Neuron (in vitro differentiated cells): ENCODE data around the gene SLC2A13.
"Not testable (repeated sequence)": the region's sequence is repeated elsewhere in the genome, so short reads cannot be mapped to it uniquely, and the experiment has no call there.

Source experiments
- H2AFZ ChIP-seq: one replicate; pipeline ENCODE4 v1.6.1; 2013; ENCODE audit warnings: low read depth, mild to moderate bottlenecking, inconsistent platforms, low read length, moderate library complexity
- H3K27me3 ChIP-seq: one replicate; pipeline ENCODE4 v1.6.1; 2013; ENCODE audit warnings: low read length; ENCODE audit not compliant: insufficient read depth
- H3K36me3 ChIP-seq: one replicate; pipeline ENCODE4 v1.6.1; 2013; ENCODE audit warnings: low read length; ENCODE audit not compliant: insufficient read depth
- H3K4me1 ChIP-seq: one replicate; pipeline ENCODE4 v1.6.1; 2013; ENCODE audit warnings: low read length; ENCODE audit not compliant: insufficient read depth
- H3K4me3 ChIP-seq: 2 replicates; pipeline ENCODE4 v1.5.1; 2013; ENCODE audit warnings: mild to moderate bottlenecking, low read length, moderate library complexity
- H3K9me3 ChIP-seq: one replicate; pipeline ENCODE4 v1.6.1; 2013; ENCODE audit warnings: low read length

SLC2A13 gene

GRCh38 chr12:39920222-39920621 is 185.7 kb downstream of the SLC2A13 start:
- Histone ChIP-seq H3K4me3 (no peak overlapping the region), H3K36me3 (no peaks in the 10 kb centered on the region), H3K9me3 (no peaks in the 10 kb centered on the region), H3K27me3 (no peaks in the 10 kb centered on the region), H3K4me1 (peaks cover 4% of the 10 kb centered on the region), H2AFZ (no peak overlapping the region)

- no peak overlapping the region for H3K4me3 ChIP-seq
- peaks cover 6% of the 10 kb centered on the region for H3K4me1 ChIP-seq
- no peaks in the 10 kb centered on the region for H3K27me3 ChIP-seq
- no peaks in the 10 kb centered on the region for H3K36me3 ChIP-seq
- no peaks in the 10 kb centered on the region for H3K9me3 ChIP-seq
- H2AFZ ChIP-seq, result no peak overlapping the region
These were observed 186.1 kb downstream of the SLC2A13 start for GRCh38 chr12:39919790-39920189.

GRCh38 chr12:39915249-39915648 is 190.6 kb downstream of the SLC2A13 start:
- Histone ChIP-seq H3K27me3 (no peaks in the 10 kb centered on the region), H3K4me3 (no peak overlapping the region), H3K36me3 (no peaks in the 10 kb centered on the region)

GRCh38 chr12:39912211-39912980 is 193.5 kb downstream of the SLC2A13 start:
- Histone ChIP-seq H3K4me3 (no peak overlapping the region), H3K9me3 (no peaks in the 10 kb centered on the region), H3K4me1 (peaks cover 14% of the 10 kb centered on the region), H3K27me3 (no peaks in the 10 kb centered on the region), H3K36me3 (no peaks in the 10 kb centered on the region), H2AFZ (no peak overlapping the region)

More at GRCh38 chr12:39915249-39915648, 190.6 kb downstream of the SLC2A13 start:
- no peaks in the 10 kb centered on the region for H3K9me3 ChIP-seq
- H3K4me1 ChIP-seq, result peaks cover 14% of the 10 kb centered on the region
- no peak overlapping the region for H2AFZ ChIP-seq

GRCh38 chr12:39906237-39906636 is 199.6 kb downstream of the SLC2A13 start:
- Histone ChIP-seq H3K4me3 (no peak overlapping the region), H2AFZ (no peak overlapping the region), H3K9me3 (no peaks in the 10 kb centered on the region), H3K36me3 (no peaks in the 10 kb centered on the region), H3K27me3 (no peaks in the 10 kb centered on the region), H3K4me1 (no peaks in the 10 kb centered on the region)

GRCh38 chr12:39905152-39905551 is 200.7 kb downstream of the SLC2A13 start:
- Histone ChIP-seq H3K4me1 (no peaks in the 10 kb centered on the region), H3K4me3 (no peak overlapping the region), H3K36me3 (no peaks in the 10 kb centered on the region), H3K27me3 (no peaks in the 10 kb centered on the region), H3K9me3 (no peaks in the 10 kb centered on the region), H2AFZ (no peak overlapping the region)

- Histone ChIP-seq H3K4me3 (no peak overlapping the region), H2AFZ (no peak overlapping the region), H3K36me3 (no peaks in the 10 kb centered on the region), H3K27me3 (no peaks in the 10 kb centered on the region), H3K9me3 (no peaks in the 10 kb centered on the region), H3K4me1 (no peaks in the 10 kb centered on the region)
These were observed 203.1 kb downstream of the SLC2A13 start for GRCh38 chr12:39902821-39903220.

GRCh38 chr12:39897315-39897714 is 208.6 kb downstream of the SLC2A13 start:
- no peak overlapping the region for H2AFZ ChIP-seq
- H3K4me1 ChIP-seq, result no peaks in the 10 kb centered on the region
- no peaks in the 10 kb centered on the region for H3K9me3 ChIP-seq
- no peaks in the 10 kb centered on the region for H3K36me3 ChIP-seq
- no peak overlapping the region for H3K4me3 ChIP-seq
- H3K27me3 ChIP-seq, result no peaks in the 10 kb centered on the region

- not testable (repeated sequence) for H3K4me1 ChIP-seq, H3K27me3 ChIP-seq, H2AFZ ChIP-seq, H3K4me3 ChIP-seq, H3K9me3 ChIP-seq, H3K36me3 ChIP-seq
These were observed 212.5 kb downstream of the SLC2A13 start for GRCh38 chr12:39893388-39893787.

- H2AFZ ChIP-seq, result no peak overlapping the region
- no peak overlapping the region for H3K4me3 ChIP-seq
- H3K36me3 ChIP-seq, result no peaks in the 10 kb centered on the region
- peaks cover 2% of the 10 kb centered on the region for H3K4me1 ChIP-seq
- H3K27me3 ChIP-seq, result no peaks in the 10 kb centered on the region
- H3K9me3 ChIP-seq, result no peaks in the 10 kb centered on the region
These were observed 213.7 kb downstream of the SLC2A13 start for GRCh38 chr12:39892146-39892545.

GRCh38 chr12:39887856-39888255 is 218.0 kb downstream of the SLC2A13 start:
- no peak overlapping the region for H3K4me3 ChIP-seq
- no peaks in the 10 kb centered on the region for H3K36me3 ChIP-seq
- H3K9me3 ChIP-seq, result no peaks in the 10 kb centered on the region
- H3K27me3 ChIP-seq, result no peaks in the 10 kb centered on the region
- H3K4me1 ChIP-seq, result peaks cover 2% of the 10 kb centered on the region
- H2AFZ ChIP-seq, result no peak overlapping the region

GRCh38 chr12:39886106-39886505 is 219.8 kb downstream of the SLC2A13 start:
- H3K9me3 ChIP-seq, result no peaks in the 10 kb centered on the region
- H2AFZ ChIP-seq, result no peak overlapping the region
- no peak overlapping the region for H3K4me3 ChIP-seq
- no peaks in the 10 kb centered on the region for H3K4me1 ChIP-seq
- no peaks in the 10 kb centered on the region for H3K27me3 ChIP-seq
- H3K36me3 ChIP-seq, result no peaks in the 10 kb centered on the region

- H2AFZ ChIP-seq, result no peak overlapping the region
- H3K4me1 ChIP-seq, result no peaks in the 10 kb centered on the region
- H3K36me3 ChIP-seq, result no peaks in the 10 kb centered on the region
- no peak overlapping the region for H3K4me3 ChIP-seq
- H3K27me3 ChIP-seq, result no peaks in the 10 kb centered on the region
- no peaks in the 10 kb centered on the region for H3K9me3 ChIP-seq
These were observed 221.2 kb downstream of the SLC2A13 start for GRCh38 chr12:39884616-39885125.

GRCh38 chr12:39883411-39883810 is 222.5 kb downstream of the SLC2A13 start:
- Histone ChIP-seq H3K27me3 (no peaks in the 10 kb centered on the region), H3K4me3 (no peak overlapping the region), H3K9me3 (peaks cover 3% of the 10 kb centered on the region), H3K4me1 (no peaks in the 10 kb centered on the region), H2AFZ (no peak overlapping the region), H3K36me3 (no peaks in the 10 kb centered on the region)
